ENCODE measurements around the gene BAD. TPM values are rescaled to one million over a fixed set of nuclear protein-coding genes. Genes with fewer than 3 reads are reported as not detected.

Gene BAD
- total RNA-seq, 1 donor from 2014 or later = 43.6 TPM

DNA sequence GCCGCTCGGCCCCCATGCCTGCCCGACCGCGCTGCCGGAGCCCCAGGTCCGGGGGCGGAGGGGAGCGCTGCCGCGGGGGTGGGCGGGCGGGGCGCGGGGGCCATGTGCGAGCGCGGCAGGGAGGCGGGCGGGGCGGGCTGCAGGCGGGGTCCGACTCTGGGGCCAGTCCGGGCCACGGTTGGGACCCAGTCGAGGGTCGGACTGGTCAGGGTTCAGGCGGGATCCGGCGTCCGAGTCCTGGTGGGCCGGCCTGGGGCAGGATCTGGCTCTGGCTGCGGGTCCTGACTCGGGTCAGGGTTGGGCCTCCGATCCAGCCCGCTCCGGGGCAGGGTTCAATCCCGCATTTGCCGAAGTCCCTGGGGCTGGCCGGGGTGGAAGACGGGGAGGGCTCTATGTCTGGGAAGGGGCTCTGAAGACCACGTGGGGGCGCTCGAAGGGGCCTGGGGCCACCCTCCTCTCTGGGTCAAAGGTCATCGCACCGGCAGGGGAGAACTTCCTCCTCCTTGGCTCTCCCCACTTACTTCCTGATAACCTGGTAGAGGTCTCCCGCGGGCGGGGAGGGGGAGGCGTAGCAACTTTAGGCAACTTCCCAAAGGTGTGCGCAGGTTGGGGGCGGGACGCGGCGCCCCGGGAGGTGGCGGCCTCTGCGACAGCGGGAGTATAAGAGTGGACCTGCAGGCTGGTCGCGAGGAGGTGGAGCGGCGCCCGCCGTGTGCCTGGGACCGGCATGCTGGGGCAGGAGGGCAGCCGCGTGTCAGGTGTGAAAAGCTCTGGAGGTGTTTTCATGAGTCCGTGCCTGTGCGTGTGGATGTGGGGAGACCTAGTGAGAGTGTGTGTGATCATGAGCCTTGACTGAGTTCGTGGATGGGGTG is 21.5 kb upstream of the BAD start:
- Histone ChIP-seq H3K9ac (ENCODE audit: low read length) (peak overlapping the region; percentile 78), H3K27ac (ENCODE audit: low read depth, low read length) (peak overlapping the region; percentile 6), H4K20me1 (ENCODE audit: insufficient read depth, low read length) (peaks cover 6% of the 10 kb centered on the region), H3K4me2 (ENCODE audit: low read length) (peak overlapping the region; percentile 95), H3K27me3 (ENCODE audit: insufficient read depth, low read length) (peaks cover 2% of the 10 kb centered on the region), H3K9me3 (ENCODE audit: insufficient read depth, low read depth, low read length) (no peaks in the 10 kb centered on the region), H2AFZ (ENCODE audit: low read depth, low read length) (peak overlapping the region; percentile 63), H3K36me3 (ENCODE audit: insufficient read depth, low read length) (no peaks in the 10 kb centered on the region), H3K4me3 (ENCODE audit: insufficient read depth, low read depth, low read length) (peak overlapping the region; percentile 73), H3K79me2 (ENCODE audit: insufficient read depth, low read length) (peaks cover 22% of the 10 kb centered on the region), H3K4me1 (ENCODE audit: insufficient read depth, low read length) (peaks cover 14% of the 10 kb centered on the region)
- Mint-ChIP-seq H3K36me3 (ENCODE audit: low read depth, unreplicated experiment) (no peaks in the 10 kb centered on the region), H3K4me3 (ENCODE audit: unreplicated experiment) (peak overlapping the region; percentile 94), H3K4me1 (ENCODE audit: low read depth, unreplicated experiment) (peaks cover 1% of the 10 kb centered on the region), H3K27ac (ENCODE audit: unreplicated experiment) (peak overlapping the region; percentile 80), H3K9me3 (ENCODE audit: unreplicated experiment) (no peaks in the 10 kb centered on the region), H3K27me3 (ENCODE audit: low read depth, unreplicated experiment) (peaks cover 8% of the 10 kb centered on the region)
- TF ChIP-seq EZH2 (IDR thresholded peaks at IDR 0.05; ENCODE audit: insufficient read depth, low read length) = no peak
- TF ChIP-seq, protein P1, sequence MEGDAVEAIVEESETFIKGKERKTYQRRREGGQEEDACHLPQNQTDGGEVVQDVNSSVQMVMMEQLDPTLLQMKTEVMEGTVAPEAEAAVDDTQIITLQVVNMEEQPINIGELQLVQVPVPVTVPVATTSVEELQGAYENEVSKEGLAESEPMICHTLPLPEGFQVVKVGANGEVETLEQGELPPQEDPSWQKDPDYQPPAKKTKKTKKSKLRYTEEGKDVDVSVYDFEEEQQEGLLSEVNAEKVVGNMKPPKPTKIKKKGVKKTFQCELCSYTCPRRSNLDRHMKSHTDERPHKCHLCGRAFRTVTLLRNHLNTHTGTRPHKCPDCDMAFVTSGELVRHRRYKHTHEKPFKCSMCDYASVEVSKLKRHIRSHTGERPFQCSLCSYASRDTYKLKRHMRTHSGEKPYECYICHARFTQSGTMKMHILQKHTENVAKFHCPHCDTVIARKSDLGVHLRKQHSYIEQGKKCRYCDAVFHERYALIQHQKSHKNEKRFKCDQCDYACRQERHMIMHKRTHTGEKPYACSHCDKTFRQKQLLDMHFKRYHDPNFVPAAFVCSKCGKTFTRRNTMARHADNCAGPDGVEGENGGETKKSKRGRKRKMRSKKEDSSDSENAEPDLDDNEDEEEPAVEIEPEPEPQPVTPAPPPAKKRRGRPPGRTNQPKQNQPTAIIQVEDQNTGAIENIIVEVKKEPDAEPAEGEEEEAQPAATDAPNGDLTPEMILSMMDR (IDR thresholded peaks at IDR 0.05; ENCODE audit: insufficient read depth, low read depth, low read length) = peak; percentile 5
- no peak for DNase-seq (ENCODE audit: low read depth)
- no peak for FAIRE-seq

DNA sequence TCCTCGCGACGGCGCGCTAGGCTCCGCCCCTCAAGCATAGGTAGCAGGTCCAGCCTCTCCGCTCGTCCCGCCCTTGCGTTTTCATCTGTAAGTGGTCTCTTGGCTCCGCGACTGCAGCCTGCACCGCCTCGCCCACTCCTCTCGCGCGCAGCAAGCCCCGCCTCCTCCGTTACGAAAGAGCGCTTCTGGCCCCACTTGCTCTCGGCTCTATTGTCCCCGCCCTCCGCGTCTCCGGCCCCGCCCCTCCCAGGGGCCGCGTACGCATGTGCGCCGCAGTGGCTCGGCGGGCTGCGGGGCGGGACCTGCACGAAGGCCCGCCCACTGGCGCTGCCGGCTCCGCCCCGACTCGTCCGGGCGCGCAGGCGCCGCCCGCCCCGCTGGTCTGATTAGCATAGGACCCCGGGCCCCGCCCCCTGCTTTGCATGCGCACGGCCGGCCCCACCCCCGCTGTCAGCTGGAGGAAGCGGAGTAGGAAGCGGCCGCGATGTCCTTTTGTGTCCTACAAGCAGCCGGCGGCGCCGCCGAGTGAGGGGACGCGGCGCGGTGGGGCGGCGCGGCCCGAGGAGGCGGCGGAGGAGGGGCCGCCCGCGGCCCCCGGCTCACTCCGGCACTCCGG is 20.7 kb upstream of the BAD start, which contains the start of gene ESRRA:
Gene ESRRA, plus strand, starts transcription at position 450 of the 616 bp plus-strand sequence. CDS start 1,656 bp downstream, outside the sequence.
- no peaks in the 10 kb centered on the region for H3K36me3 Mint-ChIP-seq (ENCODE audit: low read depth, unreplicated experiment)
- Histone ChIP-seq H3K9me3 (ENCODE audit: insufficient read depth, low read depth, low read length) (no peaks in the 10 kb centered on the region), H4K20me1 (ENCODE audit: insufficient read depth, low read length) (peaks cover 6% of the 10 kb centered on the region), H3K9ac (ENCODE audit: low read length) (peak within 1 kb of the TSS; percentile 78), H3K36me3 (ENCODE audit: insufficient read depth, low read length) (no peaks in the 10 kb centered on the region), H3K27me3 (ENCODE audit: insufficient read depth, low read length) (peaks cover 10% of the 10 kb centered on the region), H3K4me1 (ENCODE audit: insufficient read depth, low read length) (peaks cover 20% of the 10 kb centered on the region), H3K4me3 (ENCODE audit: insufficient read depth, low read depth, low read length) (peak within 1 kb of the TSS; percentile 73), H3K4me2 (ENCODE audit: low read length) (peak within 1 kb of the TSS; percentile 95), H3K79me2 (ENCODE audit: insufficient read depth, low read length) (peaks cover 19% of the 10 kb centered on the region), H3K27ac (ENCODE audit: low read depth, low read length) (peak within 1 kb of the TSS; percentile 56), H2AFZ (ENCODE audit: low read depth, low read length) (peak within 1 kb of the TSS; percentile 81)
- H3K27ac Mint-ChIP-seq (ENCODE audit: unreplicated experiment) = peak within 1 kb of the TSS; percentile 80
- TF ChIP-seq, protein P1 (IDR thresholded peaks at IDR 0.05; ENCODE audit: insufficient read depth, low read depth, low read length) = no peak
- no peak for TF ChIP-seq EZH2 (IDR thresholded peaks at IDR 0.05; ENCODE audit: insufficient read depth, low read length)
- H3K9me3 Mint-ChIP-seq (ENCODE audit: unreplicated experiment) = no peaks in the 10 kb centered on the region
- peak; percentile 86 for DNase-seq (ENCODE audit: low read depth)
- H3K27me3 Mint-ChIP-seq (ENCODE audit: low read depth, unreplicated experiment) = peaks cover 14% of the 10 kb centered on the region
- FAIRE-seq = no peak
- peak within 1 kb of the TSS; percentile 94 for H3K4me3 Mint-ChIP-seq (ENCODE audit: unreplicated experiment)
- H3K4me1 Mint-ChIP-seq (ENCODE audit: low read depth, unreplicated experiment) = no peaks in the 10 kb centered on the region

Measured in astrocyte (in vitro differentiated cells and primary cell).